OCI-LY3 (cell line): ENCODE data around the gene TSPAN33.

Experiments
- EZH2phosphoT487 ChIP-seq: fragments of 200-600 bp; shearing (Covaris generic); IDR thresholded peaks from 2 replicates; pipeline ENCODE4 v1.6.1; 2018; ENCODE audit warnings: antibody characterized with exemption, mixed run types, low read depth
- TF ChIP-seq, protein P1 (sequence below): fragments of 200-600, 300-600 bp; sonication (generic); IDR thresholded peaks from 2 replicates; pipeline ENCODE4 v1.5.1; 2014; ENCODE audit warnings: antibody characterized with exemption, low read length, low read depth

- TF ChIP-seq, protein P1, sequence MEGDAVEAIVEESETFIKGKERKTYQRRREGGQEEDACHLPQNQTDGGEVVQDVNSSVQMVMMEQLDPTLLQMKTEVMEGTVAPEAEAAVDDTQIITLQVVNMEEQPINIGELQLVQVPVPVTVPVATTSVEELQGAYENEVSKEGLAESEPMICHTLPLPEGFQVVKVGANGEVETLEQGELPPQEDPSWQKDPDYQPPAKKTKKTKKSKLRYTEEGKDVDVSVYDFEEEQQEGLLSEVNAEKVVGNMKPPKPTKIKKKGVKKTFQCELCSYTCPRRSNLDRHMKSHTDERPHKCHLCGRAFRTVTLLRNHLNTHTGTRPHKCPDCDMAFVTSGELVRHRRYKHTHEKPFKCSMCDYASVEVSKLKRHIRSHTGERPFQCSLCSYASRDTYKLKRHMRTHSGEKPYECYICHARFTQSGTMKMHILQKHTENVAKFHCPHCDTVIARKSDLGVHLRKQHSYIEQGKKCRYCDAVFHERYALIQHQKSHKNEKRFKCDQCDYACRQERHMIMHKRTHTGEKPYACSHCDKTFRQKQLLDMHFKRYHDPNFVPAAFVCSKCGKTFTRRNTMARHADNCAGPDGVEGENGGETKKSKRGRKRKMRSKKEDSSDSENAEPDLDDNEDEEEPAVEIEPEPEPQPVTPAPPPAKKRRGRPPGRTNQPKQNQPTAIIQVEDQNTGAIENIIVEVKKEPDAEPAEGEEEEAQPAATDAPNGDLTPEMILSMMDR = no peak
- no peak for TF ChIP-seq EZH2phosphoT487
Measured at GRCh38 chr7:129209067-129209926, 64.8 kb downstream of the TSPAN33 start.
